GM13977 (cell line): ENCODE results near the gene CNTN5.

ENCODE experiments used
- DNase-seq: peaks from one replicate; pipeline ENCODE4 v3.0.0; 2012; ENCODE audit warnings: low spot score
- in situ Hi-C: fragments of 300-500 bp; cut with MboI; formaldehyde crosslinking; loops from one replicate; pipeline ENCODE4 v1.12.0; 2022; ENCODE audit warnings: low sequenced_read_pairs, low pct_unique_long_range_greater_than_20kb, mixed read lengths, inconsistent platforms; ENCODE audit not compliant: unreplicated experiment
- TF ChIP-seq, protein P1 (sequence below): IDR thresholded peaks from 2 replicates; pipeline ENCODE4 v1.5.1; 2012; ENCODE audit warnings: mild to moderate bottlenecking, control low read depth; ENCODE audit not compliant: insufficient read depth; ENCODE audit errors: extremely low read depth, missing control alignments

CNTN5 gene

GRCh38 chr11:99494065-99494464 lies 473.3 kb downstream of the CNTN5 start:
- no peak for DNase-seq
- TF ChIP-seq, protein P1, sequence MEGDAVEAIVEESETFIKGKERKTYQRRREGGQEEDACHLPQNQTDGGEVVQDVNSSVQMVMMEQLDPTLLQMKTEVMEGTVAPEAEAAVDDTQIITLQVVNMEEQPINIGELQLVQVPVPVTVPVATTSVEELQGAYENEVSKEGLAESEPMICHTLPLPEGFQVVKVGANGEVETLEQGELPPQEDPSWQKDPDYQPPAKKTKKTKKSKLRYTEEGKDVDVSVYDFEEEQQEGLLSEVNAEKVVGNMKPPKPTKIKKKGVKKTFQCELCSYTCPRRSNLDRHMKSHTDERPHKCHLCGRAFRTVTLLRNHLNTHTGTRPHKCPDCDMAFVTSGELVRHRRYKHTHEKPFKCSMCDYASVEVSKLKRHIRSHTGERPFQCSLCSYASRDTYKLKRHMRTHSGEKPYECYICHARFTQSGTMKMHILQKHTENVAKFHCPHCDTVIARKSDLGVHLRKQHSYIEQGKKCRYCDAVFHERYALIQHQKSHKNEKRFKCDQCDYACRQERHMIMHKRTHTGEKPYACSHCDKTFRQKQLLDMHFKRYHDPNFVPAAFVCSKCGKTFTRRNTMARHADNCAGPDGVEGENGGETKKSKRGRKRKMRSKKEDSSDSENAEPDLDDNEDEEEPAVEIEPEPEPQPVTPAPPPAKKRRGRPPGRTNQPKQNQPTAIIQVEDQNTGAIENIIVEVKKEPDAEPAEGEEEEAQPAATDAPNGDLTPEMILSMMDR, result no peak
- in situ Hi-C loops, result no loop called here

- in situ Hi-C loops, result no loop called here
- DNase-seq, result no peak
- TF ChIP-seq, protein P1, result no peak
These were observed 480.9 kb downstream of the CNTN5 start for GRCh38 chr11:99501655-99502054.

DNA sequence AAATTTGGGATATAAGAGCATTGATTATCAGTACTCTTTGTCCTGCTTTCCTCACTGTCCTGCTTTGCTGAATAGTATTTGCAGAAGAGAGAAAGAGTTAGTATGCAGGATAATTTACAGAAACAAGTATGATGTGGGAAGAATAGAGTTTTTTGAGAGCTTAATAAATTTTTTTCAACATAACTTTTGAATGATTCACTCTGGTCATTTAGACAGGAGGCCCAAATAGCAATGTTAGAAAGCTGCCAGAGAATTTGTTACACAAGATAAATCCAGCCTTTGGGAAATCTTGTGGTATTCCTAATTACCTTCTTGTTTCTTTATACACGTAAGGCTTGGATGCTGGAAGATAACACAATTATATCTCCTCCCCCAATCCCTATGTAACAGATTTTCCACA lies 484.6 kb downstream of the CNTN5 start:
- TF ChIP-seq, protein P1, result no peak
- in situ Hi-C loops, result no loop called here
- DNase-seq, result no peak

- in situ Hi-C loops, result no loop called here
- no peak for DNase-seq
- TF ChIP-seq, protein P1, result no peak
These were observed 485.1 kb downstream of the CNTN5 start for GRCh38 chr11:99505831-99506230.

GRCh38 chr11:99509863-99510262 lies 489.1 kb downstream of the CNTN5 start:
- TF ChIP-seq, protein P1, result no peak
- no peak for DNase-seq
- in situ Hi-C loops, result no loop called here

DNA sequence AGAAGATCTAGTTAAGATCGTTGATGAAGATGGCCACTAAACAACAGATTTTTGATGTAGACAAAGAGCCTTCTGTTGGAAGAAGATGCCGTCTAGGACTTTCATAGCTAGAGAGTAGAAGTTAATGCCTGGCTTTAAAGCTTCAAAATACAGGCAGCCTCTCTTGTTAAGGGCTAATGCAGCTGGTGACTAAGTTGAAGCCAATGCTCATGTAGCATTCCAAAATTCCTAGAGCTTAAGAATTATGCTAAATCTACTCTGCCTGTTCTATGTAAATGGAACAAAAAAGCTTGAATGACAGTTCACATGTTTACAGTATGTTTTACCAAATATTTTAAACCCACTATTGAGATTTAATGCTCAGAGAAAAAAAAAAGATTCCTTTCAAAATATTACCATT lies 492.6 kb downstream of the CNTN5 start:
- TF ChIP-seq, protein P1, result no peak
- DNase-seq, result no peak
- in situ Hi-C loops, result no loop called here

DNA sequence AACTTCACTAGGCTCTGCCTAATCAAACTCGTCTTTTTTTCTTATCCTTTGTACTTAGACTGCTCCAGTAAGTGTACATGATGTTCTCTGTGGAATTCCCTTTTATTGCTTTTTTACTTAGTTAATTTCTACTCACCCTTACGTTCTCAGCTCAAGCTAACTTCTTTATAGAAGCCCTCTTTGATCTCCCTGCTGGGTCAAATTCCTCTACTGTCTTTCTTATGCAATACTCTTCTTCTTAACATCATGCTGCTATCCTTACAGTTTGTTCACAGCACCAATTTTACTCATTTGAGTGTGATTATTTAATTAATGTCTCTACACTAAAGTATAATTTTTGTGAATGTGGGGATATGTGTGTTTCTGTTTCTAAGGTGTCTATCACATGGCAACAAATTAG lies 498.3 kb downstream of the CNTN5 start:
- DNase-seq, result no peak
- in situ Hi-C loops, result no loop called here
- TF ChIP-seq, protein P1, result no peak
